Right forelimb (tissue), 1 donor: Measurements from ENCODE around the gene LMX1A.

Experiments
- DNase-seq: peaks from one replicate; pipeline ENCODE4 v3.0.0-alpha.2; 2018

The LMX1A gene

GRCh38 chr1:165365341-165365740 lies 8.8 kb upstream of the LMX1A start:
- no peak for DNase-seq

DNA sequence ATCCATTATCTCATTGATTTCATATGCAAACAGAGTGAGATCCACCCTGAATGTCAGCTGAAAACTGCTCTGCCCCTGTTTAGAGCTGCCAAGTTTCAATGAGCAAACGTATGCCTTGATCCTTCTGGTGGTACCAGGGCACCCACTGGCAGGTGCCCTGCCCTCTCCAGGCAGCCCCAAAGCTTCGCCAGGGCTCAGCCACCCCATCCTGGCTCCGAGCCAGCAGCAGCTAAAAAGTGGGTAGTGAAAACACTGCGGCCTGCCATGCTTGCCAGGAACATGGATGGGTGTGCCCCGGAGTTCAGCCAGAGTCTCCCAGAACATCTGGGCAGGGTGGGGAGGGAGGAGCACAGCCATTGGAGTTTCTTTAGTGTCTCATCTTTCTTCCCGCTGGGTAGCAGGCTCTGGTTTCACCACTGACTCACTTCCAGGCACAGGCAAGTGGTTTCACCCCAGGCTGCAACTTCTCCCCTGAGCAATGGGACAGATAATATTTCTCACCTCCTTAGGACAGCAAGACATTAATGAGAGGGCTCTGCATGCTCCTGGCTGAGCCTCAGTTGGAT lies 8.1 kb upstream of the LMX1A start:
- peak; percentile 71 for DNase-seq

DNA sequence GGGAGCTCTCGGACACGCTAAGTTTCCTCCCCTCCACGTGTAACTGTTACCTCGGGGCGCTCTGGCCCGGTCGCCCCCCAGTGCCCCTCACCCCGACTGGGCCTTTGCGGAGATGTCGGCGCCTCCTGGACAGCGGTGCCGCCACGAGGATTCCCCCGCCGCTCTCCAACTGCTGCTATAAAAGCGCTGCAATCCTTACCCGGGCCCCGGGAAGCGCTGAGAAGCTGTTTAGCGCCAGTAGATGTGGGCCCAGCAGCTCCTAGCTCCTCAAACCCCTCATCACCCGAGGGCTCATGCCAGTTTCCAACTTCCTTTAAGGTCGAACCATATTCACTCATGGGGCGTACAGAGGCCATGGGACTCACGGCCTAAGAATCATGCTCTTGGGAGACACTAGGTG lies 361 bp upstream of the LMX1A start:
- no peak for DNase-seq

GRCh38 chr1:165355139-165355976 lies 1.2 kb downstream of the LMX1A start:
- no peak for DNase-seq

DNA sequence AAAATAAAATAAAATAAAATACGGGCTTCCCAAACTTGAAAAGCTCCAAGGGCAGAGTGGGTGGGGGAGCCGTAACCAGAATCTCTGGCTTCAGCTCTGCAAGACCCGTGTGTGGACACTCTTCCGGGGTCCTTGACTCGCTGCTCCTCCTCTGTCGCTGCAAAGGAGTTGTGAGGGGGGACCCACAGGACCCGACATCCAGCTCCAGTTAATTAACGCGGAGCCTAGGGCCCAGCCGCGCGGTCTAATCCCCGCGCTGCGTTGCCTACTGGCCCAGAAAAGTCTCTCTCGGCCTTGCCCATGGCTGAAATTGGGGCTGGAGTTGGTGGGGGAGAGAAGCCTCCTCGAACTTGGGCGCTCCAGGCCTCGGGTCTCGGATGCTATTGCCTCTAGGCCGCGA lies 1.8 kb downstream of the LMX1A start:
- DNase-seq: no peak

DNA sequence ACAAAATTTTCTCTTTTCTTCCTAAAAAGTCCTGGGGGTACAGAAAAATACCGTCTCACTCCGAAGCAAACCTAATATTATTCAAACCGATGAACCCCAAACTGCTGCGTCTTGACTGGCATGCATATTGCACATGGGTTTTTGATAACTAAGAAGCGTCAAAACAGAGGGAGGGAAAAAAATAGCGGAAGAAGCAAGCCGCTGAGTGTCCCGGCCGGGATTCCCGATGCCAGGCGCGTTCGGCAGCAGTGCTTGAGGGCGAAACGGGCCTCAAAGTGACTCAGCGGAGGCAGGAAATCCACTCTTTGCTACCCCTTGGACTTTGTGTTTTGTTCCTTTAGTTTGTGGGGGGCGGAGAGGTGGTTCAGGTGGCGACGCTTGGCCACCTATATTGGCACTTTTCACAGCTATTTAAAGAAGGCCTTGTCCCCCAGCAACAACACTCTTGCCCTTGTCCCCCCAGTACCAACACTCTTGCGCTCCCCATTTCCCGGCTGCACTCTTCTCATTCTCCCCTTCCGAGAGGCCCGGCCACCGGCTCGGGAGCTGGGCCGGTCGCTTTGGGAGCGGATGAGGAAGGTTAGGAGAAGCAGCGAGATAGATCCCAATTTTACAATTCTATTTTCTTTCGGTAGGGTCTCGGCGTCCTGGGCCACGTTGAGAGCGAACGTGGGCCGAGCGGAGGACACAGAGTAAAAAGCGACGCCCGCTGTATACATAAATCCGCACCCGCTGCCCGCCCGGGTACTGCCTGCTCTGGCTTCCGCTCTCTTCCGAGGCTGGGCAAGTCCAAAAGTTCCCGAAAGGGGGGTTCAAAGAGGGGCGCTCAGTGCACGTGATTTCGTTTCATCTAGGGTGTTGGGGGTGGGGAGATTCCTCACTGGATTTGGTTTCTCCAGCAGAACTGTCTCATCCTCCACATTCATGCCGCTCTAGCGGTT lies 2.5 kb downstream of the LMX1A start:
- DNase-seq: no peak

GRCh38 chr1:165352442-165353293 lies 3.8 kb downstream of the LMX1A start:
- no peak for DNase-seq

DNA sequence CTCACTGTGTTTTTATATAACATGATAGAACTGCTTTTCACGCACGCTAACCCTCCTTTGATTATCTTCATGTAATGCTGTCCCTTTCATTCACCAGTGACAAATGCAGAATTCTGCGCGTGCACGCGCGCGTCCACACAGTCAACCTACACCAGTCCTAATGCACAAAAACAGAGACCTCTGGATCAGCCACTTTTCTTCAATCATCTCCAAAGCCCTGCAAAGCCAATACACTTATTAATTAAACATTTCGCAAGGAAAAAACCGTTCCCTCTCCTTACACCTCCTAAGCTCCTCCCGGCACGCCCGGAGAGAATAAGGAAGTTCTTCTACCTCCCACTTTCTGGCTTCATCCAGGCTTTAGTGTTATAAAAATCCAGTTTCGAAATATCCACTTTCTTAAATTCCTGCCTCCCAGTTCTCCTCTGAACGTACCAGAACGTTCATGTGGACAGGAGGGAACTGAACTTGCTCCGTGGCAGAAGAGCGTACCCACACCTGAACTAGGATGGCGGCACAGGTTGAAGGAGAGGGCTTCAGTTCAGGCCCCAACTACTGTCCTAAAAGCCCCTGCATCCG lies 4.6 kb downstream of the LMX1A start:
- DNase-seq: no peak

DNA sequence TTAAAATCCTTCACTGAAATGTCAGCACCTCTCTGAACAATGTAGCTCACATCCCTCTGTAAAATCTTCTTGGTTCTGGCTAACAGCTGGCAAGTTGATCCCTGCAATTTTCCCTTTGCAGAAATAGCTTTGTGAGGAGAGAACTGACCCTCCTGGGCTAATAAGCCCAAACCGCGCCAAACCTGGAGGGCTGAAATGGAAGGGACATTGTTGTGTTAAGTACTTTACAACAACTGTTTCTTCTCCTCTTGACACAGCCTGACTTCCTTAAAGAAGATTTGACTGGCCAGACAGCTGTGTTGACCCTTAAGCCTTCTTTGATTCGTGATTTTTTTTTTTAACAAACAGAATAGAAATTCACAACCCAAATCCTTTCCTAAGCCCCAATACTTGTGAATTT lies 5.7 kb downstream of the LMX1A start:
- no peak for DNase-seq

DNA sequence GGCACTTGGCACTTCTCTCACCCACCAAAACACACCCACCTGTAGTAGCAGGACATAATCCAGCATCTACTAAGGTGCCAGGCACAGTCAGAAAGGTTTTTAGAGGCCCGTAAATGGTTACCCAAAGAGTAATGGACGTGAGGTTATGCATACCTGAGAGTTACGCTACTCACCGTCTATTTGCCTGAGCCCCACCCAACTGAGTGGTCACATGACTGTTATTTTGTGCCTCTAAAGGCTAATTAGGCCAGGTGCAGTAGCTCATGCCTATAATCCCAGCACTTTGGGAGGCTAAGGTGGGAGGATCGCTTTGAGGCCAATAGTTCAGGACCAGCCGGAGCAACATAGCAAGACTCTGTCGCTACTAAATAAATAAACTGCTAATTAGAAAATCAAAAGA lies 11.0 kb downstream of the LMX1A start:
- no peak for DNase-seq

DNA sequence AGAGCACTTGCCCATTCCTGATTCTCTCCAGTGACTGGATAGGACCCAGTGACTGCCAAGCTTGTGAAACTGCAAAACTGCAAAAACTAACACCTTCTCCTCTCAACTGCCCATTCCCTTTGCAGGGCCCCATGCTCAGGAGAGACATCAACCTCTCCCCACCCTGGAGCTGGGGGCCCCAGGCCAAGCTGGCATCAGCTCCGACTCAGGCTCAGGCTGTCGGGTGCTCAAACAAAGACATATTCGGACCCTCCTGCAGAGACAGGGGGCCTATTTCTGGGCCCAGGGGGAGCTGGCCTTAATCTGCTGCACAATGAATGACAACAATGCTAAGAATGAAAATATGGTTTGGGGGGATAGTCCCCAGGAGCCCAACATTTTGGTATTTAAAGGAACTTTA lies 11.8 kb downstream of the LMX1A start:
- no peak for DNase-seq

GRCh38 chr1:165344198-165344597 lies 12.3 kb downstream of the LMX1A start:
- no peak for DNase-seq

DNA sequence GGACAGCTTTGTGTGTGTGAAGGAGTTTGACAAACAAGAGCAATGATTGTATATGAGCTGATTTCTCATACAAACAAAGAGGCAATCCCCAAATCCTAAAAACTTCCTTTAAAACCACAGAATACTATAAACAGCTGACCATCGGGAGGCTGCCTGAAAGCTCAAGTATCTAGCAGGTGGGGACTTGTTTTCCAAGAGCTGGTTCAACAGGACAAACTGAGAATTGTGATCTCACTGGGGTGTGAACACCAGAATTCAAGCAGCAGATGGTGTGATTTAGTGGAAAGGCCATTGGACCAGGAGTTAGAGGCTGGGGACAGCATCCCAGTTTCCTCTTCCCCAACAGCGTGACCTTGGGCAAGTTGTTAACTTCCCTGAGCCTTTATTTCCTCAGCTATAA lies 13.9 kb downstream of the LMX1A start:
- no peak for DNase-seq

GRCh38 chr1:165342168-165342567 lies 14.3 kb downstream of the LMX1A start:
- peak; percentile 52 for DNase-seq

DNA sequence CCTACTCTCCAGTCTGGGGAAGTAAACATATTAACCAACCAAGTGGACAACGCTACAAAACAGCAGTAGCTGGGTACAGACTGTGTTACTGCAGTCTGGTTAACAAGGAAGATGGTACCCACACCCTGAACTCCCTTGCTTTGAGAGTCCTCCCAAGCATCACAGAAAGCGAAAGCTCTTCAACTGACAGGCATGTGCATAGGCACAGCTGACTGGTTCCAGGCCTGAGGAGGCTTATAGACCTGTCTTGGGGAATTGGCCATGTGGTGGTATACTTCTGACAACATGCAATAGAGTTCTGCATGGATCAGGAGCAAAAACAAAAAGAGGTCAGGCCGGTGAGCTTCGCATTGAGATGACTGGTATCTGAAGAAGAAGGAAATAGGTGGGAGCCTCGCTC lies 17.4 kb downstream of the LMX1A start:
- DNase-seq: no peak

GRCh38 chr1:165330483-165330882 lies 26.0 kb downstream of the LMX1A start:
- DNase-seq: no peak

GRCh38 chr1:165329104-165329503 lies 27.4 kb downstream of the LMX1A start:
- DNase-seq: no peak

DNA sequence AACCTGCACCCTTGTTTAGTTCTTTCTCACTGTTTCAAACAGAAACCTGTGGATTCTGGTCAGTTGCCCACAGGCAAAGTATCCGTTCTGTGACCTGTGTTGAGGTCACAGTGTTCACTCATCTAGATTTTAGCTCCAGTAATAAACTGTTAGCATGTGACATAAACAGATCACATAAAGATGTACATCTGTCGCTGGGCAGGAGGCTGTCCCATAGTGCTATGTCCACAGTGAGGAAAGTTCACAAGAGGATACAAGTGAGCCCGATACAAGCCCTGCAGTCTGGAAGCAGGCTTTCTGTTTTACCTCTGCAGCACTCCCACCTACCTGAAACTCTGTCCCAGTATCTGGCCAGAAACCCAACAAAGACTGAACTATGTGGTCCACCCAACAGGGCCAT lies 28.4 kb downstream of the LMX1A start:
- no peak for DNase-seq

- no peak for DNase-seq
Measured at GRCh38 chr1:165327538-165327937, 29.0 kb downstream of the LMX1A start.

DNA sequence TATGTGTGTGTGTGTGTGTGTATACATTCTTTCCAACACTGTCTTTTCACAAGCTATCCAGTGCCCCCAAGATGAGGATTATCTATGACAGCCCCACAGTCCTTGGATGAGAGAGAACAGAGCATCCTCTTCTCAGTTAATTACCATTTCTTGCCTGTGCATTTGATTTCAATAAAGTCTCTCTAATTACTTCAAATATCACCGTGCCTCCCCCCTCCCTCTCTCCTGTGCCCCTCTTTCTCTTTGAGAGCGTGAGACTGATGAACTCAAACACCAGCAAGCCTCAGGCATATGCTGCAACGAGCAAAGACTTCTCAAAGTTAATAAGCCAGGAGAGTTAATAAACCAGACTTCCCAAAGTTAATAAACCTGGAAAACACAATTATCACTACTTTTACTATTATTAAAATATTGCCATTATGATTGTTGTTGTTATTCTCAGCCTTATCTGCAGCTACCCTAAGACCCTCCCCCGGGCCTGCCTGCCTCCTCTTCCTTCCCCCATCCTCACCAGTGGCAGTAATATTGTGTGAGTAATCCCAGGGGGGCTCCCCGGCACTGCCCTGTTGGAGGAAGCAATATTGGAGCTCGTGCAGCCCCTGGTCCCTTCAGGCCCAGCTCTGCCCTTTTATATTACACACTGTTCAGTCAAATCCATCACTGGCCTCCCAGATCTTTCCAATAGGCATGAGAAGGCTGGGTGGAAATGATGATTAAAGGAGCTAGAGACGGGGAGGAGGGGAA lies 30.9 kb downstream of the LMX1A start:
- no peak for DNase-seq

GRCh38 chr1:165324050-165324449 lies 32.5 kb downstream of the LMX1A start:
- DNase-seq: no peak

DNA sequence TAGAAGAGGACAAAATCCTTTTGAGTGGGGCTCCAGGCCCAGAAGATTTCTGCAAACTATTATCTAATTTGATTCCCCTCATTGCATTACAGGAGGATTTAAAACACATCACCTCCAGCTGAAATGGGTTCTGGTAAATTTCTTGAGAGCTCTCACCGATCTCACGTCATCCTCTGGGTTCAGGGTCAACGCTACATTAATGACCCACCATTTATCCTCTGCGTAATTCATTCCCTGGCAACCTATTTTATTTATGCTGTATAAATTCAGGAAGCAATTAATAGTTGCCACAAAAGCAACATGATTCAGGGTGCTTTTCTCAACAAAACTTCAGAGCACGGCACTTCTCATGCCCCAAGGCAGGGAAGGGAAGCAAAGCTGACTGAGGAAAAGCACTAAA lies 38.9 kb downstream of the LMX1A start:
- no peak for DNase-seq
